Large intestine (tissue), 3 donors: ENCODE data around the gene GNG2. TPM values are rescaled to one million over a fixed set of nuclear protein-coding genes. Genes with fewer than 3 reads are reported as not detected.

Source experiments
- DNase-seq, 2 donors: peaks; one replicate each; pipeline versions ENCODE4 v3.0.0 to v3.0.0-alpha.2; 2013
- H3K27ac ChIP-seq: one replicate; pipeline ENCODE4 v1.5.1; 2013; ENCODE audit warnings: low read length
- H3K27me3 ChIP-seq: 2 replicates; pipeline ENCODE4 v1.6.1; 2013; ENCODE audit warnings: low read length; ENCODE audit not compliant: control insufficient read depth, insufficient read depth
- H3K36me3 ChIP-seq: 2 replicates; pipeline ENCODE4 v1.6.1; 2013; ENCODE audit warnings: low read length; ENCODE audit not compliant: control insufficient read depth, insufficient read depth
- H3K4me1 ChIP-seq: one replicate; pipeline ENCODE4 v1.6.1; 2013; ENCODE audit warnings: low read length; ENCODE audit not compliant: control insufficient read depth, insufficient read depth
- H3K4me3 ChIP-seq: one replicate; pipeline ENCODE4 v1.5.1; 2013; ENCODE audit warnings: low read length
- H3K9me3 ChIP-seq: one replicate; pipeline ENCODE4 v1.6.1; 2013; ENCODE audit warnings: mild to moderate bottlenecking, low read depth, low read length, moderate library complexity; ENCODE audit not compliant: control insufficient read depth
- WGBS: methylation state at CpG from one replicate; pipeline ENCODE4 v1.1.5; 2013; ENCODE audit warnings: low lambda C conversion rate; ENCODE audit not compliant: insufficient coverage; 5-methylcytosine and 5-hydroxymethylcytosine counted together
- polyA plus RNA-seq: library from polyadenylated mRNA; unstranded; fragments of 120-200 nt; gene quantifications from one replicate; pipeline ENCODE4 v1.2.1, GENCODE V29; 2013

GNG2 gene
- polyA plus RNA-seq, 1 donor = 50.6 TPM

DNA sequence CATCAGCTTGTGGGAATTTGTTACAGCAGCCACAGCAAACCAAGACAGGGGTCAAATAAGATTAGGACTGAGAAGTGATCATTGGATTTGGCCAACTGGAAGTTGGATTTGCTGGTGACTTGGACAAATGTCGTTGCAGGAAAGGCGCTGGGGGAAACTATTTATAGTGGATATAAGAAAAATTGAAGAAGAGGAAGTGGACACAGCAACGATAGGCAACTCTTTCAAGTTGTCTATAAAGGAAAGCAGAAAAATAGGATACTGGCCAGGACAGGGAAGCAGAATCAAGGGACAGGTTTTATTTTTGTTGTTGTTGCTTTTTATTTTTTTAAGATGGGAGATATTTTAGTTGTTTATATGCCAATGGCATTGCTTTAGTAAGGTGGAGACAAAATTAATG, 72.8 kb downstream of the GNG2 start:
- no peak overlapping the region for H3K4me3 ChIP-seq
- H3K9me3 ChIP-seq = no peaks in the 10 kb centered on the region
- no peaks in the 10 kb centered on the region for H3K27me3 ChIP-seq
- H3K27ac ChIP-seq = no peak overlapping the region
- no peaks in the 10 kb centered on the region for H3K4me1 ChIP-seq
- no peaks in the 10 kb centered on the region for H3K36me3 ChIP-seq
- no peak for DNase-seq
- 82% methylated on average over 2 of the region's 3 CpGs for WGBS

DNA sequence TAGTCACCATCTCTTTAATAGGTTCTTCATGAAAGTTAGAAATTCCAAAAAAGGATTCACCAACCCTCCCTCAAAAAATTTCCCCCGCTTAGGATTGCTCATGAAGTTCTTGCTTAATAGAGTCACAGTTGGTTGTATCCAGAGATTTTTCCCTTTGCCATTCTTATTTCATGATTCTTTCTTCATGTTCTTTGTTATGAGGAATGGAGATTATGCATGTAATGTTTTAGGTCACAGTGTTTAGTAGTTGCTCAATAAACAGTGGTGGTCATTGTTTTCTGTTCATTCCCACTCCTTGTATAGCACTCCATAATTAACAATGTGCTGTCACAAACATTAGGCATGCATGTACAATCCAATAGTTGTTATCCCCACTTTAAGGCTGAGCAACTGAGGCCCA, 77.7 kb downstream of the GNG2 start:
- WGBS = no CpG with 5 or more reads among the region's 1 CpG
- no peak overlapping the region for H3K4me3 ChIP-seq
- no peaks in the 10 kb centered on the region for H3K27me3 ChIP-seq
- DNase-seq = no peak
- no peaks in the 10 kb centered on the region for H3K36me3 ChIP-seq
- no peaks in the 10 kb centered on the region for H3K4me1 ChIP-seq
- no peaks in the 10 kb centered on the region for H3K9me3 ChIP-seq
- H3K27ac ChIP-seq = no peak overlapping the region

DNA sequence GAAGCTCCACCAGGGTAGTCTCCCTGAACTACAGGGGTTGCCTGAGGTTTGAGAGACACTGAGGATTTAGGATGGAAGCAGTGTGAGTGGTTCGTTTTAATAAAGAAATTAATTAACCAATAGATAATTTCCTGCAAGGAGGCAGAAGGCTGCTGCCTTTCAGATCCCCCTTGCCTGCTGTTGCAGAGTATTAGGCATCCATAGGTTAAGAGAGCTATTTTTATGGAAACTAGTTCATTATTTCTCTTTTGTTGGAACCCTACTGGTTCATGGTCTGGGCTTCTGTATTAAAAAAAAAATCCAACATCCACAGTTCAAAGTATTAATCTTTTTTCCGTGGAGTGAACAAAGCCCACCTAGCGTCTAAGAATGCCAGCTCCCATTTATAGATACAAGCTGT, 78.4 kb downstream of the GNG2 start:
- no peaks in the 10 kb centered on the region for H3K36me3 ChIP-seq
- no peaks in the 10 kb centered on the region for H3K4me1 ChIP-seq
- H3K9me3 ChIP-seq = no peaks in the 10 kb centered on the region
- no peak for DNase-seq
- H3K27ac ChIP-seq = no peak overlapping the region
- no peaks in the 10 kb centered on the region for H3K27me3 ChIP-seq
- H3K4me3 ChIP-seq = no peak overlapping the region
- WGBS = no CpG with 5 or more reads among the region's 3 CpGs

DNA sequence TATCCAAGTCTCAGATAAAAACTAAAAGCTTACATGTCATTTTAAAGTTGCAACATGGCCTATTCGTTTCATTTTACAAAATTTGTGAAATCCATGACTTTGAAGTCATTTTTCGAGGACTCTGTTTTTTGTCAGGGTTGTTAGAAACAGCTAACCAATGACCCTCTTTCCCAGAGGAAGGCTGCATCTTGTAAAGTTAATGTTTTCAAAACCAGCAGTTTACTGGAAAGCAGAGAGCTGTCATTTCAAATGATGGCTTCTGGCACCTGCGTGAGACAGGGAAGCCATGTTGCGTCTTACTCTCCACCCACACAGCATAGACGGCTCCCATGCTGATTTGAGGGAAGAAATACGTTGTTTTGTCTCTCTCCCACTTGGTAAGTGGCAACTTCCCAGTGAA, 78.8 kb downstream of the GNG2 start:
- Histone ChIP-seq H3K9me3 (no peaks in the 10 kb centered on the region), H3K4me1 (no peaks in the 10 kb centered on the region), H3K27me3 (no peaks in the 10 kb centered on the region), H3K36me3 (no peaks in the 10 kb centered on the region), H3K27ac (no peak overlapping the region), H3K4me3 (no peak overlapping the region)
- 71% methylated on average over 2 of the region's 6 CpGs for WGBS
- no peak for DNase-seq

DNA sequence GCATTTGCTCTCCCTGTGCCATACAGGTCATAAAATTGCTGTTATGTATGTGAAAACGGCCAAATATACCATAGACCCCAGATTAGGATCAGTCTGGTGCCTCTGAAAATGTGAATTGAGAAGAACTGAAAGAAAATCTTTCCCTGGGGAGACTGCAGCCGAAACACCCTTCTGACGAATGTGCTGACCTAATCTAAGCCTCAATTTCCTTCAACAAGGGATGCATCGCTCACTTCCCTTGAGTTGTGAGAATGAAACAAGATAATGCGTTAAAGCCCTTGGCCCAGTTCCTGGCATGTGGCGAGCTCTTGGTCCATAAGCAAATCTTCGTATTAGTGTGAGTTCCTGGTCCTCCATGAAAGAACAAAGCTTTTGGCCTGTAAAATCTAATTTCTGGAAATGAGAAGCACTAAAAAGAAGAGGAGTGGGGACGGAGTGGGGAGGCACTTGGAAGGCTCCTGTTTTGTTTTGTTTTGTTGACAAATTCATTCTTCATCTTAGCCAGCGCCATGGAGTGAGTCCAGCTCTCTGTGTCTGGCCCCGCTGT, 79.4 kb downstream of the GNG2 start:
- Histone ChIP-seq H3K27ac (no peak overlapping the region), H3K4me3 (no peak overlapping the region), H3K36me3 (no peaks in the 10 kb centered on the region), H3K27me3 (no peaks in the 10 kb centered on the region), H3K4me1 (no peaks in the 10 kb centered on the region), H3K9me3 (no peaks in the 10 kb centered on the region)
- peak; percentile 18 to 19 for DNase-seq
- no CpG with 5 or more reads among the region's 10 CpGs for WGBS

DNA sequence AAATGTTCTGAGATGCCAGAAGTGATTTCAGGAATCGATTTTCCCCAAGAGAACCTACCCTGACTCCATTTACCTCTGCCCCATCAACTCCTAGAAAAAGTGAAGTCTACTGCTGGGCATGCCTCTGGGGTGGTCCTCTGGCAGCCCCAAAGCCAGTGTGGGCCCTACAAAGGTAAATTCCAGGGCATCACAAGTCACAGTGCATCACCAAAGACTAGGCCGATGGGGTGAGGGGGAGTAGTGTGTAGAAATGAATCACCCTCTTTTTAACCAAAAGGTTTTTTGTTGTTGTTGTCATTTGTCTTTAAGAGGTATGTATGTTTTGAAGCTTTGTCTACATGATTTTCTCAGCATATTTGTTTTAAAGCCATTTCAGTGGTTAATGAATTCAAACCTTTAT, 82.6 kb downstream of the GNG2 start:
- Histone ChIP-seq H3K27me3 (no peaks in the 10 kb centered on the region), H3K9me3 (no peaks in the 10 kb centered on the region), H3K4me1 (no peaks in the 10 kb centered on the region), H3K27ac (no peak overlapping the region), H3K4me3 (no peak overlapping the region), H3K36me3 (no peaks in the 10 kb centered on the region)
- no peak for DNase-seq
- WGBS = no CpG with 5 or more reads among the region's 2 CpGs

DNA sequence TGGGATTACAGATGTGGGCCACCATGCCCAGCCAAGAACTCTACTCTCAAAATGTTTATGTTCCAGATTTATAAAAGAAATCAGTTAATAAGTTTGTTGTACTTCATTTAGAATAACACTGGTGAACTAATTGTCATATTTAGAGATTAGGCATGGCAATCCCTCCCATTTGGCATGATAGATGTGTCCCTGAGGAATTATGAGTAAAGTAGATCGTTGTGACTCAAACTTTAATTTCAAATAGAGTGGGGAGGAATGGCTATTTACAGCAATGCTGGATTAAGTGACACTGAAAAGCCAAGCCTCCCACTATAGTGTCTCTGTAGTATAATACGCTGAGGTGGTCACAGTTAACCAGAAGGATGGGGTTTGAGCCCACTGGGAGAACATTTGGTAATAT, 89.6 kb downstream of the GNG2 start:
- 100% methylated on average over 1 of the region's 2 CpGs for whole genome bisulfite sequencing

DNA sequence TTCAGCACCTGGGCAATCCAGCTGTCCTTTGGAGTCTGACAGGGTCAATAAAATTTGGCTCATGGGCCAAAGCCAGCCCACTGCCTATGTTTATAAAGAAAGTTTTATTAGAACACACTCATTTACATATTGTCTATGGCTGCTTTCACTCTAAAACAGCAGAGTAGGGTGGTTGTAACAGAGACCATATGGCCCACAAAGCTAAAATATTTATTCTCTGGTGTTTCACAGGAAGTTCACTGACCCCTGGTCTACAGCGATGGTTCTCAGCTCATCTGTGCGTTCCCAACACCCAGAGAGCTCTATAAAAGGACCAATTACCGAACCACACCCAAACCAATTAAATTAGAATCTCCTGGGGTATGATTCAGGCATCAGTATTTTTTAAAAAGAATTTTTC, 91.2 kb downstream of the GNG2 start:
- no peaks in the 10 kb centered on the region for H3K9me3 ChIP-seq
- H3K4me3 ChIP-seq = no peak overlapping the region
- WGBS = no CpG with 5 or more reads among the region's 3 CpGs
- H3K4me1 ChIP-seq = no peaks in the 10 kb centered on the region
- H3K27me3 ChIP-seq = peaks cover 2% of the 10 kb centered on the region
- no peak overlapping the region for H3K27ac ChIP-seq
- DNase-seq = no peak
- H3K36me3 ChIP-seq = peaks cover 3% of the 10 kb centered on the region

More for the DNA sequence above, 89.6 kb downstream of the GNG2 start:
- Histone ChIP-seq H3K9me3 (no peaks in the 10 kb centered on the region), H3K36me3 (peaks cover 3% of the 10 kb centered on the region), H3K27ac (no peak overlapping the region), H3K27me3 (peaks cover 2% of the 10 kb centered on the region), H3K4me1 (no peaks in the 10 kb centered on the region), H3K4me3 (no peak overlapping the region)
- no peak for DNase-seq

DNA sequence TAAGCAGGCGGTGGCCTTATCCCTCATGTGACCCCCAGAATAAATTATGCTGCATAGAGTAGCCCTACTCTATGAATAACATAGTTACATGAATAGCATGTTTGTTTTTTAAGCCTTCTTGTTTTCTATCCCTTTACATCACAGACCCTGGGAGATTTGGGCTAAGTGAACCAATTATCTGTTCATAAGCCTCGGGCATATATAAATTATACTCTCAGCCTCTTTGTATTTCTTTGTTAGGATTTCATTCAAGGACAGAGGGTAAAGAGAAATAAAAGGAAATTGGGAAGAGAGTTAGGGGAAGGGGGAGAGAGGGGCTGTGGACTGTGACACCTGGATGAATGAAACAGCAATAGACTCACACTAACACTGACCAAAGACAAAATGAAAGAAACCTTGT, 93.6 kb downstream of the GNG2 start:
- Histone ChIP-seq H3K27me3 (peaks cover 2% of the 10 kb centered on the region), H3K4me1 (no peaks in the 10 kb centered on the region), H3K27ac (no peak overlapping the region), H3K9me3 (no peaks in the 10 kb centered on the region), H3K36me3 (peaks cover 3% of the 10 kb centered on the region), H3K4me3 (no peak overlapping the region)
- DNase-seq = no peak
- WGBS = no CpG with 5 or more reads among the region's 2 CpGs

DNA sequence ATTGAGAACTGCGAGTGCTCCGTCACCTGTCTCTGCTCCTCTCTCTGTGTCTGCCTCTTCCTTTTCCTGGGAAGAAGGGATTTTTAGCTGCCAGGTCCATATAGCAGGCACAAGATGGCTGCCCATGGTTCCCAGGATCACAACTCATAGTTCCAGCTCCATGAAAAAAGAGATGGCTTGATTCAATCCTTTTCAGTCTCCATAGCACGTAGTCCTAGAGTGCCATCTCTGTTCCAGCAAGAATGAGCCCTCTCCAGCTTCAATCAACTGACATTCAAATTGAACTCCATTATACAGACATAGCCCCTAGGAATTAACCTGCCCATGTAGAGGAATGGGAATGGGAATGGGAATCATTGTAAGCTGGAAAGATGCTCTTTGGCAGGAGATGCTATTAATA, 94.2 kb downstream of the GNG2 start:
- H3K4me3 ChIP-seq = no peak overlapping the region
- no CpG with 5 or more reads among the region's 3 CpGs for WGBS
- no peaks in the 10 kb centered on the region for H3K9me3 ChIP-seq

DNA sequence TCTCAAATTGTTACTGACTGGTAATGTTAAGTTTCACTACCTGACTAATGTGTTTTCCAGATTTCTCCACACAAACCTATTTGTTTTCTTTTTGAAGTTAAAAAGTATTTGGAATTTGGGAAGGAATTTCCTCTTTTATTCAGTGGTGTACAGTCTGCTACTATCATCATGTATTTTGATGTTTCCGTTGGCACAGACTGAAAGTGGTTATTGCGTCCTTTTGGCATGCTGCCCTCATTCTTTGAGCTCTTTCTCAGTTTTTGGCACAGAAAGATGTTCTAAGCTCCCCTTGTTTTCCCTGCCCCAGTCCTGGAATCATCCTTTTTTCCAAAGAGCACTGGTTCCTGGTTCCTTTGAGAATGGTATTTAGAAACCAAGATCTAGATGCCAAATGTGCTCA, 97.5 kb downstream of the GNG2 start:
- H3K36me3 ChIP-seq = no peaks in the 10 kb centered on the region
- H3K9me3 ChIP-seq = no peaks in the 10 kb centered on the region
- H3K4me3 ChIP-seq = no peak overlapping the region
- H3K4me1 ChIP-seq = no peaks in the 10 kb centered on the region
- no peak overlapping the region for H3K27ac ChIP-seq
- WGBS = no CpG with 5 or more reads among the region's 2 CpGs
- no peaks in the 10 kb centered on the region for H3K27me3 ChIP-seq
- DNase-seq = no peak

More for the DNA sequence above, 94.2 kb downstream of the GNG2 start:
- H3K27me3 ChIP-seq = peaks cover 2% of the 10 kb centered on the region
- H3K36me3 ChIP-seq = peaks cover 3% of the 10 kb centered on the region
- no peaks in the 10 kb centered on the region for H3K4me1 ChIP-seq
- DNase-seq = no peak
- no peak overlapping the region for H3K27ac ChIP-seq
